ENCODE measurements around the gene NRXN3.

Gene NRXN3

GRCh38 chr14:79575032-79575431, 1404.9 kb downstream of the NRXN3 start:
- no peak for TF ChIP-seq CTCF (IDR thresholded peaks at IDR 0.05; ENCODE audit: unreplicated experiment in 3 of 3)
- H3K36me3 Mint-ChIP-seq (ENCODE audit: low read depth) = no peaks in the 10 kb centered on the region
- no peaks in the 10 kb centered on the region for H3K27me3 Mint-ChIP-seq (ENCODE audit: low read depth)
- H3K27ac Mint-ChIP-seq = peak overlapping the region; percentile 34 to 65 (median 65)
- no peaks in the 10 kb centered on the region for H3K9me3 Mint-ChIP-seq
- peaks cover 50% of the 10 kb centered on the region for H3K4me1 Mint-ChIP-seq
- H3K4me3 Mint-ChIP-seq = no peak overlapping the region

DNA sequence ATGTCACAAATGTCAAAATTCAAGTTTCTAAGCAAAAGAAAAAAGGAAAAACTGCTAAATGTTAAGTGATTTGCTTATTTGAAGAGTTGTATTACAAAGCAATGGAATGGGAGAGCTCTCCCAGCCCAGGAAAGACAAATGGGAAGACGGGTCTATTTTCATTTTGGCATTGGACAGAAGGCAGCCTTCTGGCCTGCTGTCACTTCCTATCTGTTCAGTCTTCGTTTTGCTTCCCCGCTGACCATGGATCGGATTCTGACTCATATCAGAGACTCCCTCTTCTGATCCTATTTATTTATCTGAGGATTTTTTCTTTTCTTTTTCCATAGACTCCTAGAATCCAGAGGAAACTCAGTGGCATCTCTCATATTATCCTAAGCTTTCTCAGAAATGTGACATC, 1406.3 kb downstream of the NRXN3 start:
- TF ChIP-seq CTCF (IDR thresholded peaks at IDR 0.05; ENCODE audit: unreplicated experiment in 3 of 3) = no peak
- H3K4me1 Mint-ChIP-seq = peaks cover 58% of the 10 kb centered on the region
- H3K27me3 Mint-ChIP-seq (ENCODE audit: low read depth) = no peaks in the 10 kb centered on the region
- H3K9me3 Mint-ChIP-seq = no peaks in the 10 kb centered on the region
- no peak overlapping the region for H3K4me3 Mint-ChIP-seq
- H3K36me3 Mint-ChIP-seq (ENCODE audit: low read depth) = no peaks in the 10 kb centered on the region
- H3K27ac Mint-ChIP-seq = peak overlapping the region in 2 of 3 experiments; percentile 17 to 34

DNA sequence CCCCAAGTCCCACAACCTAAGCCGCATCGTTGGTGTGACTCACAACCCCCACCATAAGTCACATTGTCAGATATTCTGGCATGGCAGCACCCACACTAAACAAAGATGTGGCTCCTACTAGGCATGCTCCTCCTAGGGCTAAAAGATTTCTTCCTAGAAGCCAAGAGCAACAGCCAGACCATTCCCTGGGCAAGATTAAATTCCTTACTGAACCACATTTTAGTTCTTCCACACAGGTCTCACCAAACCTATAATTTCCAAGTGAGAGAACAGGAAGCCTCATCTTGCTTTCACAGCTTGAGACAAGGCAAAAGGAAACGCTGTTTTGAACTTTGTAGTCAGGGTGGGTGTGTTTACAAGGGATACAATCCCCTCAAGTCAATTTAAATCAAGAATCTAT, 1408.3 kb downstream of the NRXN3 start:
- TF ChIP-seq CTCF (IDR thresholded peaks at IDR 0.05; ENCODE audit: unreplicated experiment in 3 of 3) = no peak

GRCh38 chr14:79580414-79580813, 1410.2 kb downstream of the NRXN3 start:
- Mint-ChIP-seq H3K9me3 (no peaks in the 10 kb centered on the region), H3K27ac (peak overlapping the region; percentile 67 to 87 (median 72)), H3K4me1 (peaks cover 52% of the 10 kb centered on the region), H3K36me3 (ENCODE audit: low read depth) (no peaks in the 10 kb centered on the region), H3K27me3 (ENCODE audit: low read depth) (no peaks in the 10 kb centered on the region), H3K4me3 (peak overlapping the region in 2 of 3 experiments; percentile 7 to 21)
- no peak for TF ChIP-seq CTCF (IDR thresholded peaks at IDR 0.05; ENCODE audit: unreplicated experiment in 3 of 3)

More for the DNA sequence above, 1408.3 kb downstream of the NRXN3 start:
- H3K4me1 Mint-ChIP-seq = peaks cover 50% of the 10 kb centered on the region
- H3K9me3 Mint-ChIP-seq = no peaks in the 10 kb centered on the region
- peak overlapping the region in 1 of 3 experiments; percentile 26 for H3K27ac Mint-ChIP-seq
- no peaks in the 10 kb centered on the region for H3K36me3 Mint-ChIP-seq (ENCODE audit: low read depth)
- no peaks in the 10 kb centered on the region for H3K27me3 Mint-ChIP-seq (ENCODE audit: low read depth)
- H3K4me3 Mint-ChIP-seq = no peak overlapping the region

GRCh38 chr14:79580906-79581305, 1410.7 kb downstream of the NRXN3 start:
- Mint-ChIP-seq H3K9me3 (no peaks in the 10 kb centered on the region), H3K27me3 (ENCODE audit: low read depth) (no peaks in the 10 kb centered on the region), H3K27ac (peak overlapping the region; percentile 67 to 87 (median 72)), H3K4me1 (peaks cover 51% of the 10 kb centered on the region), H3K36me3 (ENCODE audit: low read depth) (no peaks in the 10 kb centered on the region), H3K4me3 (peak overlapping the region in 1 of 3 experiments; percentile 13)
- TF ChIP-seq CTCF (IDR thresholded peaks at IDR 0.05; ENCODE audit: unreplicated experiment in 3 of 3) = no peak

- no peak overlapping the region for H3K27ac Mint-ChIP-seq
- no peak overlapping the region for H3K4me3 Mint-ChIP-seq
- H3K9me3 Mint-ChIP-seq = no peaks in the 10 kb centered on the region
- no peak for TF ChIP-seq CTCF (IDR thresholded peaks at IDR 0.05; ENCODE audit: unreplicated experiment in 3 of 3)
- H3K36me3 Mint-ChIP-seq (ENCODE audit: low read depth) = no peaks in the 10 kb centered on the region
- no peaks in the 10 kb centered on the region for H3K27me3 Mint-ChIP-seq (ENCODE audit: low read depth)
- H3K4me1 Mint-ChIP-seq = peaks cover 45% of the 10 kb centered on the region
Observed at GRCh38 chr14:79581912-79582576, 1411.9 kb downstream of the NRXN3 start.
